Measurements from ENCODE around the gene ASPN.

GRCh38 chr9:92482805-92483204 is 499 bp upstream of the ASPN start:
- TF ChIP-seq POLR2A (IDR thresholded peaks at IDR 0.05; ENCODE audit: low read length) (no peak), GATA1 (IDR thresholded peaks at IDR 0.05; ENCODE audit: low read depth, low read length) (no peak)
